KOPT-K1 (cell line): ENCODE measurements around the gene LUZP4.

ENCODE experiments used
- H3K27ac ChIP-seq: fragments of 200-600 bp; sonication (generic); 2 replicates; pipeline ENCODE4 v1.5.1; 2016; ENCODE audit warnings: antibody characterized with exemption, mild to moderate bottlenecking, low read depth, low read length; ENCODE audit not compliant: poor library complexity, severe bottlenecking
- H3K36me3 ChIP-seq: fragments of 200-600 bp; sonication (generic); 2 replicates; pipeline ENCODE4 v1.5.1; 2017; ENCODE audit warnings: antibody characterized with exemption, mild to moderate bottlenecking, low read length, moderate library complexity; ENCODE audit not compliant: insufficient read depth
- H3K9me3 ChIP-seq: fragments of 200-600 bp; sonication (generic); 2 replicates; pipeline ENCODE4 v1.5.1; 2017; ENCODE audit warnings: antibody characterized with exemption, low read length, mild to moderate bottlenecking; ENCODE audit not compliant: insufficient read depth, poor library complexity, severe bottlenecking

The LUZP4 gene, protein sequence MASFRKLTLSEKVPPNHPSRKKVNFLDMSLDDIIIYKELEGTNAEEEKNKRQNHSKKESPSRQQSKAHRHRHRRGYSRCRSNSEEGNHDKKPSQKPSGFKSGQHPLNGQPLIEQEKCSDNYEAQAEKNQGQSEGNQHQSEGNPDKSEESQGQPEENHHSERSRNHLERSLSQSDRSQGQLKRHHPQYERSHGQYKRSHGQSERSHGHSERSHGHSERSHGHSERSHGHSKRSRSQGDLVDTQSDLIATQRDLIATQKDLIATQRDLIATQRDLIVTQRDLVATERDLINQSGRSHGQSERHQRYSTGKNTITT

GRCh38 chrX:115289465-115289864 is at the start of gene LUZP4:
LUZP4 (plus strand) TSS chrX:115289715; CDS start chrX:115289760, 45 bp downstream.
- H3K27ac ChIP-seq: no peak within 1 kb of the TSS
- H3K36me3 ChIP-seq: no peaks in the 10 kb centered on the region
- H3K9me3 ChIP-seq: no peaks in the 10 kb centered on the region

DNA sequence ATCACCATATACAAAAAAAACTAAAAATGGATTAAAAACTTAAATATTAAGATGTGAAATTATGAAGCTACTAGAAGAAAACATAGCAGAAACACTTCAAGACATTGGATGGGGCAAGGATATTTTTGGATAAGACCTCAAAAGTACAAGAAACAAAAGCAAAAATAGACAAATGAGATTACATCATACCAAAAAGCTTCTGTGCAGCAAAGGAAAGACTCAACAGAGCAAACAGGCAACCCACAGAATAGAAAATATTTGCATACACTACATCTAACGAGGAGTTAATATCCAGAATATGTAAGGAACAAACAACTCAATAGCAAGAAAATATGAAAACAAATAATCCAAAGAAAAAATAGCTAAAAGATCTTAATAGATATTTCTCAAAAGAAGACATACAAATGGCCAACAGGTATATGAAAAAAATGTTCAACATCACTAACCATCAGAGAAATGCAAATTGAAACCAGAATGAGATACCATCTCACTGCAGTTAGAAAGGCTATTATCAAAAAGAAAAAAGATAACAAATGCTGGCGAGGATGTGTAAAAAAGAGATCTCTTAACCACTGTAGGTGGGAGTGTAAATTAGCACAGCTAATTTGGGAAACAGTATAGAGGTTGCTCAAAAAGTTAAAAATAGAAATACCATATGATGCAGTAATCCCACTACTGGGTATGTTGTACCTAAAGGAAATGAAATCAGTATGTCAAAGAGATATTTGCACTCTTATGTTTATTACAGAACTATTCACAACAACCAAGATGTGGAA is 37.9 kb upstream of the LUZP4 start:
- no peaks in the 10 kb centered on the region for H3K36me3 ChIP-seq
- H3K27ac ChIP-seq: no peak overlapping the region
- H3K9me3 ChIP-seq: no peaks in the 10 kb centered on the region

DNA sequence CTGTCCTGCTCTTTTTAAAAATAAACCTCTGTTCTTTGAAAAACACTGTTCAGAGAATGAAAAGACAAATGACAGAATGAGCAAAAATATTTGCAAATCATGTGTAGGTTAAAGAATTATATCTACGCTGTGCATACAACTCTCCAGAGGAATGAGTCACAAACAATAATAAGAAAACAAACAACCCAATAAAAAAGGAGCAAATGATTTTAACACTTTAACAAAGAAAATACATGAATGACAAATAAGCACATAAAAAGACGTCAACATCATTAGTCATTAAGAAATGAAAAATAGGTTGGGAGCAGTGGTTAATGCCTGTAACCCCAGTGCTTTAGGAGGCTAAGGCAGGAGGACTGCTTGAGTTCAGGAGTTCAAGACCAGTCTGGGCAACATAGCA is 34.5 kb upstream of the LUZP4 start:
- no peaks in the 10 kb centered on the region for H3K36me3 ChIP-seq
- H3K27ac ChIP-seq: no peak overlapping the region
- no peaks in the 10 kb centered on the region for H3K9me3 ChIP-seq

DNA sequence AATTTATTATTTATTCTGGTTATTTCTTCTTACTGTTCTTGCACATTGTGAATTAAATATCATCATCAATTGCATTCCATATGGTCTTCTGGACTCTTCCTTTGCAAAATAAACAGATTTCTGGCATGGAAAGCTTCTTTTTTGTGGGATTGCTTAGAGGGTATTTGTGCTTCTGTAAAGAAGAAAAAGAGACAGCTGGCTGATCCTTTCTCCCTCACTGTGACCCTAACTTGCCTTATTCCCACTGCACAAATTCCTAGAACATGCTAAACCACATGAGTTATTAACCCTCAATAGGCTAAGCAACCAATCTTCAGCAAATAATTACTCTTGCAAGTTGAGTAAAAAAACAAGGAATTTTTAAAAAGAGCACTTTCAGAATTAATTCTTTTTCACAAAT is 31.8 kb upstream of the LUZP4 start:
- no peaks in the 10 kb centered on the region for H3K36me3 ChIP-seq

GRCh38 chrX:115259238-115259875 is 30.2 kb upstream of the LUZP4 start:
- H3K27ac ChIP-seq: no peak overlapping the region
- H3K36me3 ChIP-seq: no peaks in the 10 kb centered on the region
- no peaks in the 10 kb centered on the region for H3K9me3 ChIP-seq

More for the DNA sequence above, 31.8 kb upstream of the LUZP4 start:
- no peaks in the 10 kb centered on the region for H3K9me3 ChIP-seq
- no peak overlapping the region for H3K27ac ChIP-seq

DNA sequence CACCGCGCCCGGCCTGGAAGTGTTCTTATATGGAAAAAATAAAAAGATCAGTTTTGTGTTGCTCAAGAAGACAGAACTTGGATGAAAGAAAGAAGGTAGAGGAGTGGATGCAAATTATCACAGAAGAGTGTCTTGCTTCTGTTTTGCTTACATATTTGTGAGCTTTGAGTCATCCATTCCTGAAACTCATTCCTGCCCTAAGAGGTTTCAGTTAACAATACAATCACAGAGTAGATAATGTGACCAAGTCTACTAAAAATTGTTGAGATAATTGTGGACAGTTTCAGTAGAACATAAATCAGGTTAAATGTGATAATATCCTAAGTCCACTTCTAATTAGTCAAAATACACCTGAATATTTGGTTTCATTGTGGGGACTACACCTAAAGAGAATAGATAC is 29.2 kb upstream of the LUZP4 start:
- no peaks in the 10 kb centered on the region for H3K36me3 ChIP-seq
- H3K27ac ChIP-seq: no peak overlapping the region
- no peaks in the 10 kb centered on the region for H3K9me3 ChIP-seq

DNA sequence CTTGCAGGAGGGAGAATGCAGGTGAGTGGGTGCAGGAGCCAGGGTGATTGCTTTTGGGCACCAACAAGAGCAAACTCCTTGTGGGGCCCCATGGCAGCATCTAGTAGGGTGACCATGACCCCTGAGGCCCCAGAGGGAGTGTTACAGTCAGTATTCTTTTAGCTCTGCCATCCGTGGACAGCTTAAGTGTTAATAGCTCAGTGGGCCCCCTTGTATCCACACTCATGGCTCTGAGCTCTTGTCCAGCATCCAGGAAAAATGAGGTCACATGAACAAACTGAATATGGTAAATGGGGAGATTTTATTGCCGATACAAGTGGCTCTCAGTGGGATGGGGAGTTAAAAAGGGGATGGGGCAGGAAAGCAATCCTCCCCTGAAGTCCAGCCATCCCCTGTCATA is 28.4 kb upstream of the LUZP4 start:
- Histone ChIP-seq H3K36me3 (no peaks in the 10 kb centered on the region), H3K9me3 (no peaks in the 10 kb centered on the region), H3K27ac (no peak overlapping the region)

- Histone ChIP-seq H3K27ac (no peak overlapping the region), H3K36me3 (no peaks in the 10 kb centered on the region)
Measured at GRCh38 chrX:115264009-115264408, 25.5 kb upstream of the LUZP4 start.

DNA sequence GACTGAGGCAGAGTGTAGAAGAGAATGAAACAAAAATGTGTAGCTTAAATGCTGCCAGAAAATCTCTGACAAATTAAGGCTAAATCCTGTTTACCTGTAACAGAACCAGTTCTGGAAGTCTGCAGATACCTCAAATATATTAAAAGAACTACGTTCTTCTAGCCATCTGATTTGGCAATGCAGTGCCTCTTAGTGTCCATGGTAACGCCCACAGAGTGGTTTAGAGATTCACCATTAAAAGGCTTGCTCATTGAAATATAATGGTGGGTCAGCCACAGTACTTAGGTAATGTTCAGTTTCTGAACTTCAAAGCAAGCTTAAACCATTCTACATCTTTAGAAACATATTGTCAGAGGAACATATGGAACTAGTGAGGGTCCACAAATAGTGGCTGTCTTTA is 23.2 kb upstream of the LUZP4 start:
- Histone ChIP-seq H3K27ac (no peak overlapping the region), H3K36me3 (no peaks in the 10 kb centered on the region), H3K9me3 (no peaks in the 10 kb centered on the region)

More at GRCh38 chrX:115264009-115264408, 25.5 kb upstream of the LUZP4 start:
- no peaks in the 10 kb centered on the region for H3K9me3 ChIP-seq

DNA sequence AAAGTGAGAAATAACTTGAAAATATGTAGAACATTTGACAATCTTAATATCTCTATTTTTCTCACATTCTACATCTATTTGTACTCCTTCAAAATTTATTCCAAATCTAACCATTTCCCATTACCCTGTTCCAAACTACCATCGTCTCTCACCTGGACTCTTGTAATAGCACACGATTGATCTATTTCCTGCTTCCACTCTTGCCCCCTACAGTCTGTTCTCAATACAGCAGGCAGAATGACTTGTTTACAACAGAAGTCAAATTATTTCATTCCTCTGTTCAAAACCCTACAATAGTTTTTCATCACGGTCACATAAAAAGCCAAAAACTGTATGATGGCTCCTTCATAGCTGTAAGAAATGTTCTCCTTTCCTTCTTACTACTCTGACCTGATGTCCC is 21.1 kb upstream of the LUZP4 start:
- Histone ChIP-seq H3K9me3 (no peaks in the 10 kb centered on the region), H3K27ac (no peak overlapping the region), H3K36me3 (no peaks in the 10 kb centered on the region)

GRCh38 chrX:115269051-115269683 is 20.3 kb upstream of the LUZP4 start:
- Histone ChIP-seq H3K36me3 (no peaks in the 10 kb centered on the region), H3K27ac (no peak overlapping the region), H3K9me3 (no peaks in the 10 kb centered on the region)

GRCh38 chrX:115284877-115285276 is 4.6 kb upstream of the LUZP4 start:
- Histone ChIP-seq H3K36me3 (no peaks in the 10 kb centered on the region), H3K9me3 (no peaks in the 10 kb centered on the region), H3K27ac (no peak overlapping the region)

GRCh38 chrX:115297189-115297588 is 7.7 kb downstream of the LUZP4 start:
- Histone ChIP-seq H3K36me3 (no peaks in the 10 kb centered on the region), H3K27ac (no peak overlapping the region), H3K9me3 (no peaks in the 10 kb centered on the region)

- H3K36me3 ChIP-seq: no peaks in the 10 kb centered on the region
- H3K27ac ChIP-seq: no peak overlapping the region
- H3K9me3 ChIP-seq: no peaks in the 10 kb centered on the region
Measured at GRCh38 chrX:115311139-115311538, 21.6 kb downstream of the LUZP4 start.

- no peaks in the 10 kb centered on the region for H3K36me3 ChIP-seq
- H3K27ac ChIP-seq: no peak overlapping the region
- no peaks in the 10 kb centered on the region for H3K9me3 ChIP-seq
Measured at GRCh38 chrX:115311601-115312001, 22.1 kb downstream of the LUZP4 start.
